Skeletal muscle cell (primary cell): ENCODE results near the gene IGSF10.
A peak's percentile ranks its signal among the peaks of the same experiment; 100 is the strongest.
"Not testable (repeated sequence)": the region's sequence is repeated elsewhere in the genome, so short reads cannot be mapped to it uniquely, and the experiment has no call there.

Source experiments
- DNase-seq: peaks from one replicate; pipeline ENCODE4 v3.0.0-alpha.2; 2010; ENCODE audit warnings: low read depth
- H3K4me3 ChIP-seq: 2 replicates; pipeline ENCODE4 v1.5.1; 2011; ENCODE audit warnings: low read depth, mild to moderate bottlenecking, control low read depth, low read length, moderate library complexity

Gene IGSF10, protein sequence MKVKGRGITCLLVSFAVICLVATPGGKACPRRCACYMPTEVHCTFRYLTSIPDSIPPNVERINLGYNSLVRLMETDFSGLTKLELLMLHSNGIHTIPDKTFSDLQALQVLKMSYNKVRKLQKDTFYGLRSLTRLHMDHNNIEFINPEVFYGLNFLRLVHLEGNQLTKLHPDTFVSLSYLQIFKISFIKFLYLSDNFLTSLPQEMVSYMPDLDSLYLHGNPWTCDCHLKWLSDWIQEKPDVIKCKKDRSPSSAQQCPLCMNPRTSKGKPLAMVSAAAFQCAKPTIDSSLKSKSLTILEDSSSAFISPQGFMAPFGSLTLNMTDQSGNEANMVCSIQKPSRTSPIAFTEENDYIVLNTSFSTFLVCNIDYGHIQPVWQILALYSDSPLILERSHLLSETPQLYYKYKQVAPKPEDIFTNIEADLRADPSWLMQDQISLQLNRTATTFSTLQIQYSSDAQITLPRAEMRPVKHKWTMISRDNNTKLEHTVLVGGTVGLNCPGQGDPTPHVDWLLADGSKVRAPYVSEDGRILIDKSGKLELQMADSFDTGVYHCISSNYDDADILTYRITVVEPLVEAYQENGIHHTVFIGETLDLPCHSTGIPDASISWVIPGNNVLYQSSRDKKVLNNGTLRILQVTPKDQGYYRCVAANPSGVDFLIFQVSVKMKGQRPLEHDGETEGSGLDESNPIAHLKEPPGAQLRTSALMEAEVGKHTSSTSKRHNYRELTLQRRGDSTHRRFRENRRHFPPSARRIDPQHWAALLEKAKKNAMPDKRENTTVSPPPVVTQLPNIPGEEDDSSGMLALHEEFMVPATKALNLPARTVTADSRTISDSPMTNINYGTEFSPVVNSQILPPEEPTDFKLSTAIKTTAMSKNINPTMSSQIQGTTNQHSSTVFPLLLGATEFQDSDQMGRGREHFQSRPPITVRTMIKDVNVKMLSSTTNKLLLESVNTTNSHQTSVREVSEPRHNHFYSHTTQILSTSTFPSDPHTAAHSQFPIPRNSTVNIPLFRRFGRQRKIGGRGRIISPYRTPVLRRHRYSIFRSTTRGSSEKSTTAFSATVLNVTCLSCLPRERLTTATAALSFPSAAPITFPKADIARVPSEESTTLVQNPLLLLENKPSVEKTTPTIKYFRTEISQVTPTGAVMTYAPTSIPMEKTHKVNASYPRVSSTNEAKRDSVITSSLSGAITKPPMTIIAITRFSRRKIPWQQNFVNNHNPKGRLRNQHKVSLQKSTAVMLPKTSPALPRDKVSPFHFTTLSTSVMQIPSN (N-terminal part only)

DNA sequence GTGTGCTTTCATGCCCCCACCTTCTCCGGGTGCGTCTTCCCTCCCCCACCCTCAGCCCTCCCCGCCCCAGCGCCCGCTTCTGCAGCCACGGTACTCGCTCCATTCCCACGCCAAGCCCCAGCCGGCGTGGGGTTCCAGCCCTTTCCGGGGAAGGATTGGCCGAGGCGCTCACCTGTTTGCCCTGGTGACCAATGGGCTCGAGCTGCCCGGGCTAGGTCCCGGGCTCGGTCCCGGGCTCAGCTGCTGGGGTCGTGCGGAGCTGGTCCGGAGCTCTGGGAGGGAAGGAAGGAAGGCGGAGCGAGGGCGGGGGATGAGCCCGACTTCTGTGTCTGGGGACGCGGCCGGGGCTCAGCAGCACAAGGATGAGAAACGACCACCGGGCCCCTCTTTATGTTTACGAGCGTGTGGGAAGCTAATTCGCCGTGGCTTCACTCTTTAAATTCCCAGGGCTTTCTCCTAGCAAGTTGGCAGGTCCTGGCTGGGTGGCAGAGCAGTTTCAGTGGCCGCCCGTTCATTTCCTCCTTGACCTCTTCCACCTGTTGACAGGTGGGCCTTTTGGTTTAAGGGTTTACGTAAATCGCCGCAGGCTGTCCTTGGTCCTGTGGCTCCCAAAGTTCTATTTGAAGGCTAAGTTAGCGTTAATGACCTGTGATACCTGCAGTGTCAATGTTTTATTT lies at the start of gene IGSF10:
TSS of gene IGSF10 (minus strand) at position 288 of the 677 bp plus-strand sequence. CDS start 2,352 bp downstream, outside the sequence.
- DNase-seq, result no peak
- peak within 1 kb of the TSS; percentile 53 for H3K4me3 ChIP-seq

DNA sequence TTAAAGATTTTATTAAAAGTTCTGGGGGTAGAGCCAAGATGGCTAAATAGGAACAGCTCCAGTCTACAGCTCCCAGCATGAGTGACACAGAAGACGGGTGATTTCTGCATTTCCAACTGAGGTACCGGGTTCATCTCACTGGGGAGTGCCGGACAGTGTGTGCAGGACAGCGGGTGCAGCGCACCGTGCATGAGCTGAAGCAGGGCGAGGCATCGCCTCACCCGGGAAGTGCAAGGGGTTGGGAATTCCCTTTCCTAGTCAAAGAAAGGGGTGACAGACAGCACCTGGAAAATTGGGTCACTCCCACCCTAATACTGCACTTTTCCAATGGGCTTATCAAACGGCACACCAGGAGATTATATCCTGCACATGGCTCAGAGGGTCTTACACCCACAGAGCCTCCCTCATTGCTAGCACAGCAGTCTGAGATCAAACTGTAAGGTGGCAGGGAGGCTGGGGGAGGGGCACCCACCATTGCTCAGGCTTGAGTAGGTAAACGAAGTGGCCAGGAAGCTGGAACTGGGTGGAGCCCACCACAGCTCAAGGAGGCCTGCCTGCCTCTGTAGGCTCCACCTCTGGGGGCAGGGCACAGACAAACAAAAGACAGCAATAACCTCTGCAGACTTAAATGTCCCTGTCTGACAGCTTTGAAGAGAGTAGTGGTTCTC lies 48.7 kb upstream of the IGSF10 start:
- H3K4me3 ChIP-seq, DNase-seq: not testable (repeated sequence)

DNA sequence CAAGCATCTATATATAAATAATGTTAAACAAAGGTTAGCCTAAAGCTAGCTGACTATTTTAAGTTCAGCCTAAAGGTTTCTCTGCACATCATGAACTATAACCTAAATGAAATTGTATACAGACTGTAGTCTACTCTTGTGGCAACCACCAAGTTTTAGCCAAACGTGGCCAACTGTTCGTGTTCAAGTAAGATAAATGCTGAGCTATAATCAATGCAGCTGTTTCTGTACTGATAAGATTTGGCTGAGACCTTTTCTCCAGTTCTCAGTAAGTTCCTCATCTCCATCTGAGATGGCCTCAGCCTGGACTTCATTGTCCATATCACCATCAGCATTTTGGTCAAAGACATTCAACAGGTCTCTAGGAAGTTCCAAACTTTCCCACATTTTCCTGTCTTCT lies 43.7 kb upstream of the IGSF10 start:
- H3K4me3 ChIP-seq, result no peak overlapping the region
- DNase-seq, result no peak

- no peak overlapping the region for H3K4me3 ChIP-seq
- no peak for DNase-seq
Observed at GRCh38 chr3:151503074-151503473, 42.2 kb upstream of the IGSF10 start.

DNA sequence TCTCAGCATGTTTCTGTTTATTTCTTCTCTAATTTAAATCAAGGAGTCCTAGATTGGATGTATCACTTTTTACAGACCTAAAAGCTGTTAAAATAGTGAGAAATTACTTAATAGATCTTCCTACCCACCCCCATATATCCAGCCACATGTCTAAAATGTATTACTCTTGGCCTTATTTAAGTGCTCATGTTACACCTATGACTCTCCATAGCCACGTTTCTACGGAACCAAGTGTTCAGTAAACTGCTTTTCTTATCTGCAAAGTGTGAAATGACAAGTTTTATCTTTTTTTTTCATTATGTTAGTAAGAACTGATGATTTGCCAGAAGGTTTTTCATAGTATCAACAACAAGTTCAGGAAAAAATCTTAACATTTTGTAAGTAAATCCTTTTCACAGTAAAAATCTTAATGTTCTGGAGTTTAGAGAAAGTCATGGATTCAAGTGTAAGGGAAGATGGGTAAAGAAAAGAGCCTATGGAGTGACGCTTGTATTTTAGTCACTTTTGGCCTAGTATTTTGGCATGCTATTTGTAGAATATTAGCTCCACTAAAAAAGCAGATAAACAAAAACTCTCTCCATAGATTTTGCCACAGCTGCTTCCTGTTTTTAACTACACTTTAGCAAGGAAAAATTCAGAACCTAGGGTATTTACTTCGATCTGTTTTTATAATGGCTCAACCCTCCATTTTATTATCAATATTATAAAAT lies 41.2 kb upstream of the IGSF10 start:
- DNase-seq, result no peak
- H3K4me3 ChIP-seq, result no peak overlapping the region

- no peak overlapping the region for H3K4me3 ChIP-seq
- DNase-seq, result no peak
Observed at GRCh38 chr3:151501171-151501922, 40.5 kb upstream of the IGSF10 start.

GRCh38 chr3:151499168-151499567 lies 38.3 kb upstream of the IGSF10 start:
- no peak for DNase-seq
- H3K4me3 ChIP-seq, result no peak overlapping the region

- H3K4me3 ChIP-seq, result no peak overlapping the region
- no peak for DNase-seq
Observed at GRCh38 chr3:151491525-151491924, 30.7 kb upstream of the IGSF10 start.

DNA sequence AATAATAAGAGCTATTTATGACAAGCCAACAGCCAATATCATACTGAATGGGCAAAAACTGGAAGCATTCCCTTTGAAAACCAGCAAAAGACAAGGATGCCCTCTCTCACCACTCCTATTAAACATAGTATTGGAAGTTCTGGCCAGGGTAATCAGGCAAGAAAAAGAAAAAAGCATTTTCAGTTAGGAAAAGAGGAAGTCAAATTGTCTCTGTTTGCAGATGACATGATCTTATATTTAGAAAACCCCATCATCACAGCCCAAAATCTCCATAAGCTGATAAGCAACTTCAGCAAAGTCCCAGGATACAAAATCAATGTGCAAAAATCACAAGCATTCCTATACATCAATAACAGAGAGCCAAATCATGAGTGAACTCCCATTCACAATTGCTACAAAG lies 27.0 kb upstream of the IGSF10 start:
- DNase-seq, result not testable (repeated sequence)

DNA sequence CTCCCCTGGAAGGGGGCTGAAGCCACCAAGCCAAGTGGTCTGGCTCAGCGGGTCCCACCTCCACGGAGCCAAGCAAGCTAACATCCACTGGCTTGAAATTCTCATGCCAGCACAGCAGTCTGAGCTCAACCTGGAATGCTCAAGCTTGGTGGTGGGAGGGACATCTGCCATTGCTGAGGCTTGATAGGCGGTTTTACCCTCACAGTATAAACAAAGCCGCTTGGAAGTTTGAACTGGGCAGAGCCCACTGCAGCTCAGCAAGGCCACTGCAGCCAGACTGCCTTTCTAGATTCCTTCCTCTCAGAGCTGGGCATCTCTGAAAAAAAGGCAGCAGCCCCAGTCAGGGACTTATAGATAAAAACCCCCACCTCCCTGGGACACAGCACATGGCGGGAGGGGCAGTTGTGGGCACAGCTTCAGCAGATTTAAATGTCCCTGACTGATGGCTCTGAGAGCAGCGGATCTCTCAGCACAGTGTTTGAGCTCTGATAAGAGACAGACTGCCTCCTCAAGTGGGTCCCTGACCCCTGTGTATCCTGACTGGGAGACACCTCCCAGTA lies 23.2 kb upstream of the IGSF10 start:
- DNase-seq, result no peak
- no peak overlapping the region for H3K4me3 ChIP-seq

More for the DNA sequence above, 27.0 kb upstream of the IGSF10 start:
- H3K4me3 ChIP-seq, result not testable (repeated sequence)

- no peak for DNase-seq
- no peak overlapping the region for H3K4me3 ChIP-seq
Observed at GRCh38 chr3:151483488-151483887, 22.6 kb upstream of the IGSF10 start.

DNA sequence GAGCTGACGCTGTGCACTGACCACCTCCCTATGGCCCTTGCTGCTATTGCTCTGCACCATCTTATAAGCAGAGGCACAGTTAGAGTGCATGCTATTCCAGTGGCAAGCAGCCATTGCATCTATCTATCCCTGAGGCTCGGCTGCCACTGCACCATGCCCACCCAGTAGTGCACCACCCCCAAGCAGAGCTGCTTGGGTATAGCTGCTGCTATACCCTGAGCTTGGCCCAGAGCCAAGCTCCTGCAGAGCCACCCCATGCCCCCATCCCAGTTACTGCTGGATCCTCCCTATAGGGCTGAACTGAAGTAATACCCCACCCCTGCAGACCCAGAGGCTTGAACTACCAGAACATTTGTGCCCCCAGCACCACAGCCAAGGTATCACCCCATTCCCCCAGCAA lies 19.6 kb upstream of the IGSF10 start:
- H3K4me3 ChIP-seq, result no peak overlapping the region
- DNase-seq, result no peak

DNA sequence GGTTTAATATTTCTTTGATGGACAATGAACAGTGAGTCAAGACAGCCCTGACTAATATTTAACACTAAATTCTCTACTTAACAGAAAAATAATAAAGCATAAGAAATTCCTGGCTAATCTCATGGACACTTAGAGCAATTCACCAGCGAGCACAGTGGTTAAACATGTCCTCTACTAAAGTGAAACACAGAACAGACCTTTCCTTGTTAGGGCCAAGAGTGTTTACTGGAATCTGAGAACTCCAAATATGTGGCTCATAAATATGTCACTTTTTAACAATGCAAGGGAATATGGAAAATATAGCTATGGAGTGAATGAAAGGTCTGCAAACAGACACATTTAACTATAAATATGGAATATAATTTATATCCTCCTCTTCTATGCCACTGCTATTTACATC lies 18.6 kb upstream of the IGSF10 start:
- DNase-seq, result no peak
- H3K4me3 ChIP-seq, result no peak overlapping the region

DNA sequence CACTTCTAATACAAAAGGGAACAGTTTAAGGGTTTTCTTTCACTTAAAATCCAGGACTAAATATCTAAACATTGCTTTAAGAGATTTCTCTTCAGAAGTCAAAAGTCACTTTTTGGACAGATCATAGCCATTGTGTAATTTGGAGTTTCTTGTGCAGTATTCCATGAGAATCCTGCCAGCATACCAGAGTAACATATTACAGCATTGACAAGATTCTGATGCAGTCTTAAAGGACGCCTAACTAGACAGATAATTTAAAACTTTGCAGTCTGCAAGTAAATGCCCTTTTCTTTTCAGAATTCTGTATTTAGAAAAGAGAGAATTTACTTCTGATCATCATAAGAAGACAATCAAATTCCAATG lies 17.5 kb upstream of the IGSF10 start:
- no peak for DNase-seq
- H3K4me3 ChIP-seq, result no peak overlapping the region

DNA sequence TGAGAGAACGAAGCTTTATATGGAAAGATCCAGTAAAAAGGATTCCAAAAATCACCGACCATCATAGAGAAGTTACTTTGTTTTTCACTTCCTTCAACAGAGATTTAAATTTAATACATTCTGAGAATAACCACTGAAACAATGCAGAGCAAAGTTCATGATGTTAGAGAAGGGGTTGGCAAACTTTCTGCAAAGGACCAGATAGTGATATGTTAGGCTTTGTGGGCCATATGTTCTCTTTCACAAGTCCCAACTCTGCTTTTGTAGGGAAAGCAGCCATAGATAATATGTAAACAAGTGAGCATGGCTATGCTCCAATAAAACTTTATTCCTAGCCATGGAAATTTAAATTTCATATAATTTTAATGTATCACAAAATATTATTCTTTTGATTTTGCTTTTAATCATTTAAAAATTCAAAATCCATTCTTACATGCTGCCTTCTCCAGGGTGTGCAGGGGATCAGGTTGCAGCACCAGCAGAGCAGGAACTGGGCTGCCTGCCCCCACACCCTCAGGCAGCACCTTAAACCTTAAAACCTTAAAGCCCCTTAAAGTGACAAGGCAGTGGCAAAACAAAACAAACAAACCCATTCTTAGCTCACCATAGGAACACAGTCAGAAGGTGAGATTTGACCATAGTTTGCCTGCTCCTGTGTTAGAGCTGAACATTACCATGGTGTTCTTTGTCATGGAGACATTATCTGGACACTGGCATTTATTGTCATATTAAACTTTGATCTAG lies 16.9 kb upstream of the IGSF10 start:
- H3K4me3 ChIP-seq, result no peak overlapping the region
- DNase-seq, result no peak

DNA sequence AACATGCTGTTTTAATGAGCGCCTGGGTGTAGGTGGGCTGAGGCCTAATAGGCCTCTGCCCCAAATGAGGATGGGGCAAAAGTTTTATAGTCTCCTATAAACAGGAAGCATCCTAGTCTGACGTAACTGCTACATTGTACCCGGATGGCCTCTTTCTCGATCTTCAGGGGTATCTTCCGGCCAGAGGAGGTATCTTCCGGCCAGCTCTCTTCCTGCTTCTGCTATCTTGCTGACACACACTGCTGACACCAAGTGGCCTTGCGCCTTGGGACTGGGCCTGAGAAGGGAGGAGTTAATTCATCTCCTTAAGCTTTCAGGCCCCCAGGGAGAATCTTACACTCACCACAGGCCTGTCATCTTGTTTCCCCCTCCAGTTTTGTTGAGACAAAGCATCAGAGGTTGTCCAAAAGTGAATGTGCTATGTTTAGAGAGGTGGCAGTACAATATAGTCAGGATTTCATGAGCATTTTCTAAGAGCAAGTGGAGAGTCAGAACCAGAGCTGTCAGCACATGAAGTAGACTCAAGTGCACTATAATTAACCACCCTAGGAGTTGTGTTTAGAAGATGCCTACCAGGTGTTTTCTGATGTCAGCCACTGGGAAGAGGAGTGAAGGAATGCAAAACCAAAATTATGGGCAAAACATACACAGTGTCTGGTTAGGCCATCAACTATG lies 15.6 kb upstream of the IGSF10 start:
- no peak for DNase-seq
- no peak overlapping the region for H3K4me3 ChIP-seq
